Measurements from ENCODE around the gene PDS5A. TPM values are rescaled to one million over a fixed set of nuclear protein-coding genes. Genes with fewer than 3 reads are reported as not detected.

Gene PDS5A
- total RNA-seq, 4 donors from 2014 or later = 68.3 to 110 (median 76.8) TPM

DNA sequence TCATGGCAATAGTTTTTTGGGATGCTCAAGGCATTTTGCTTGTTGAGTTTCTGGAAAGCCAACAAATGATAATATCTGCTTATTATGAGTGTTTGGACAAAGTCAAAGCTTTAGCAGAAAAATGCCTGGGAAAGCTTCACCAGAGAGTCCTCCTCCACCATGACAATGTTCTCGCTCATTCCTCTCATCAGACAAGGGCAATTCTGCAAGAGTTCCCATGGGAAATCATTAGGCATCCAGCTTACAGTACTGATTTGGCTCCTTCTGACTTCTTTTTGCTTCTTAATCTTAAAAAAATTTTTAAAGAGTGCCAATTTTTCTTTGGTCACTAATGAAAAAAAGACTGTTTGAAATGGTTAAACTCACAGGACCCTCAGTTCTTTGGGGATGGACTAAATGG lies 143.4 kb downstream of the PDS5A start:
- no peak for DNase-seq
- no peaks in the 10 kb centered on the region for H3K27me3 ChIP-seq
- peaks cover 0 to 84% (median 0%) of the 10 kb centered on the region in 3 donors for H3K36me3 ChIP-seq
- H3K27ac ChIP-seq = no peak overlapping the region
- H3K9me3 ChIP-seq = no peaks in the 10 kb centered on the region
- TF ChIP-seq POLR2A (IDR thresholded peaks at IDR 0.05) = no peak
- TF ChIP-seq, protein P1, sequence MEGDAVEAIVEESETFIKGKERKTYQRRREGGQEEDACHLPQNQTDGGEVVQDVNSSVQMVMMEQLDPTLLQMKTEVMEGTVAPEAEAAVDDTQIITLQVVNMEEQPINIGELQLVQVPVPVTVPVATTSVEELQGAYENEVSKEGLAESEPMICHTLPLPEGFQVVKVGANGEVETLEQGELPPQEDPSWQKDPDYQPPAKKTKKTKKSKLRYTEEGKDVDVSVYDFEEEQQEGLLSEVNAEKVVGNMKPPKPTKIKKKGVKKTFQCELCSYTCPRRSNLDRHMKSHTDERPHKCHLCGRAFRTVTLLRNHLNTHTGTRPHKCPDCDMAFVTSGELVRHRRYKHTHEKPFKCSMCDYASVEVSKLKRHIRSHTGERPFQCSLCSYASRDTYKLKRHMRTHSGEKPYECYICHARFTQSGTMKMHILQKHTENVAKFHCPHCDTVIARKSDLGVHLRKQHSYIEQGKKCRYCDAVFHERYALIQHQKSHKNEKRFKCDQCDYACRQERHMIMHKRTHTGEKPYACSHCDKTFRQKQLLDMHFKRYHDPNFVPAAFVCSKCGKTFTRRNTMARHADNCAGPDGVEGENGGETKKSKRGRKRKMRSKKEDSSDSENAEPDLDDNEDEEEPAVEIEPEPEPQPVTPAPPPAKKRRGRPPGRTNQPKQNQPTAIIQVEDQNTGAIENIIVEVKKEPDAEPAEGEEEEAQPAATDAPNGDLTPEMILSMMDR (IDR thresholded peaks at IDR 0.05) = no peak
- no peaks in the 10 kb centered on the region for H3K4me1 ChIP-seq
- H3K4me3 ChIP-seq = no peak overlapping the region

DNA sequence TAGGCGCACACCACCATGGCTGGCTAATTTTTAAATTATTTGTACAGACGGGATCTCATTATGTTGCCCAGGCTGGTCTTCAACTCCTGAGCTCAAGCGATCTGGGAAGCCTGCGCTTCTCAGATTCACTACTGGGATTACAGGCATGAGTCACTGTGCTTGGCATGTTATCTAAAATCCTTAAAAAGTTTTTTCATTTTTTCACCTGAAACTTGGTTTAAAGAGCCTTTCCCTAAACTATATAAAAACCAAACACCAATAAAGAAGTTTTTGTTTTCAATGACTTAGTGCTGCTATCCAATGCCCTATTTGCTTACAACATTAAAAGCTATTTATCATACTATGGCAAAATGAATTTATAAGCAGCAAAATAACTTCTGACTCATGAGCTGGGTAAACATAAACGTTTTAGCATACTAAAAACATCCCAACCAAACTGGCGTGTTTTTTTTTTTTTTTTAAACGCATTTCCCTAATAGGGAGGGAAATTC lies 151.9 kb downstream of the PDS5A start:
- Histone ChIP-seq H3K27me3 (no peaks in the 10 kb centered on the region), H3K4me1 (no peaks in the 10 kb centered on the region), H3K4me3 (no peak overlapping the region), H3K36me3 (peaks cover 0 to 28% (median 4%) of the 10 kb centered on the region in 3 donors), H3K27ac (no peak overlapping the region), H3K9me3 (no peaks in the 10 kb centered on the region)
- TF ChIP-seq, protein P1 (IDR thresholded peaks at IDR 0.05) = no peak
- no peak for TF ChIP-seq POLR2A (IDR thresholded peaks at IDR 0.05)
- no peak for DNase-seq

DNA sequence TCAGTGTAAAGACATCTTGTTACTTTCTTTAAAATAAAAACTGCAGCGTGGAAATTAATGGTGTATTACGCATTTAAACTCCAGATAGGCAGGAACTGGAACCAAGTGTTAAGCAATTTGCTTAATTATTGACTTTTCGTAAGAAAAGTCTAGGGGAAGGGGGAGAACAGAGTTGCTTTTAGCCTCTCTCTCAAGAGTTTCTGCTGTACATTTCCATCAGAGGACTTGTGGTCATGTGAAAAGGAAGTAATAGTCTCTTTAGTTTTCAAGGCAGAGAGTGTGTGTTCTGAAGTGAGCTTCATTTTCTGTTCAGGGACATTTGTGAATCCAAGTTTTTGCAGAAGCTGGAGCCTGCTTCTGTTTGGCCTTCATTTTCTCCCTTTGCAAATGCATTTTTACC lies 152.6 kb downstream of the PDS5A start:
- Histone ChIP-seq H3K9me3 (no peaks in the 10 kb centered on the region), H3K27me3 (no peaks in the 10 kb centered on the region), H3K36me3 (peaks cover 0 to 24% (median 4%) of the 10 kb centered on the region in 3 donors), H3K4me3 (no peak overlapping the region), H3K4me1 (no peaks in the 10 kb centered on the region), H3K27ac (no peak overlapping the region)
- TF ChIP-seq POLR2A (IDR thresholded peaks at IDR 0.05) = no peak
- TF ChIP-seq, protein P1 (IDR thresholded peaks at IDR 0.05) = no peak
- no peak for DNase-seq

DNA sequence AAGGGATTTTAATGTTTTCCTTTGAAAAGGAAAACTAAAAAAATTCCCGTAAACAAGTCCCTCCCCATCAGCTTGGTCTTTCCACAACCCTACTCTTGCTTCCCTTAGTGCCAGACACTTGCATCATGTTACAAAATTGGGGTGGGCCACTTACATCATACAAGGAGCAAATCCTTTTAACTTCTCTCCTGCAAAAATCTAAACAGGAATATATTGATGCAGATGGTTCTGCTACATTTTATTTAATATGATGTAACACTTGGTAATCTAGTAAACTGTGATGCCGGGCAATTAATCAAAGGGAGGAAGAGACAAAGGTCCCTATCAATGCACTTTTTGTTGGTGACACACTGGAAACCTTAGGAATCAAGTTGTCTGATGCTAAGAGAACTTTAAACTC lies 154.5 kb downstream of the PDS5A start:
- H3K36me3 ChIP-seq = peaks cover 0 to 10% (median 0%) of the 10 kb centered on the region in 3 donors
- H3K9me3 ChIP-seq = no peaks in the 10 kb centered on the region
- no peak for DNase-seq
- TF ChIP-seq POLR2A (IDR thresholded peaks at IDR 0.05) = no peak
- TF ChIP-seq, protein P1 (IDR thresholded peaks at IDR 0.05) = no peak
- H3K27me3 ChIP-seq = no peaks in the 10 kb centered on the region
- H3K4me1 ChIP-seq = no peaks in the 10 kb centered on the region
- H3K27ac ChIP-seq = no peak overlapping the region
- no peak overlapping the region for H3K4me3 ChIP-seq

DNA sequence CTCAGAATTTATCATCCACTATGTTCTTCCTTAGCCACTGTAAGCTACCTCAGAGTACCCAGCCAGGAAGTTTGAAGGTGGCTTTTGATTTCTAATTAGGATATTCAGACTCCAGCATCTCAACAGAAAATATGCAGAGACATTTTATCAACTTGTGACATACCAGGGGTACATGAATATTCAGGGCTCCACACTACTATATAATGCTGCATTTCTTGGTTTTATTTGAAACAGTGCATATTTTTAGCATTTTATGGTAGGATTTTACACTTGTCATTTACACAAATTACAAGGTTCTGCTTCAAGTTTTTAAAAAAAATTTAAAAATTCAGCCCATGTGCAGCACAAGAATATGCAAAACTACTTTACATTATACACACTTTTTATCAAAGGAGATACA lies 155.0 kb downstream of the PDS5A start:
- Histone ChIP-seq H3K27ac (no peak overlapping the region), H3K4me1 (no peaks in the 10 kb centered on the region), H3K36me3 (peaks cover 0 to 10% (median 0%) of the 10 kb centered on the region in 3 donors), H3K4me3 (no peak overlapping the region), H3K27me3 (no peaks in the 10 kb centered on the region), H3K9me3 (no peaks in the 10 kb centered on the region)
- TF ChIP-seq POLR2A (IDR thresholded peaks at IDR 0.05) = no peak
- TF ChIP-seq, protein P1 (IDR thresholded peaks at IDR 0.05) = no peak
- no peak for DNase-seq

DNA sequence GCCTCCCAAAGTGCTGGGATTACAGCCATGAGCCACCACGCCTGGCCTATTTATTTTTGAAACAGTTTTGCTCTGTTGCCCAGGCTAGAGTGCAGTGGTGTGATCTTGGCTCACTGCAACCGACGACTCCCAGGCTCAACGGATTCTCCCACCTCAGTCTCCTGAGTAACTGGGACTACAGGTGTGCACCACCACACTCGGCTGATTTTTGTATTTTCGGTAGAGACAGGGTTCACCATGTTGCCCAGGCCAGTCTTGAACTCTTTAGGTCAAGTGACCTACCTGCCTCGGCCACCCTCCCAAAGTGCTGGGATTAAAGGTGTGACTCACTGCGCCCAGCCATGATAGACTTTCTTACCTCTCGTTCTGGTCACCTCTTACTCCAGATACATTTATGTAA lies 155.8 kb downstream of the PDS5A start:
- H3K27me3 ChIP-seq = no peaks in the 10 kb centered on the region
- no peaks in the 10 kb centered on the region for H3K4me1 ChIP-seq
- no peak overlapping the region for H3K27ac ChIP-seq
- TF ChIP-seq, protein P1 (IDR thresholded peaks at IDR 0.05) = no peak
- no peak for TF ChIP-seq POLR2A (IDR thresholded peaks at IDR 0.05)
- no peaks in the 10 kb centered on the region for H3K9me3 ChIP-seq
- no peak overlapping the region for H3K4me3 ChIP-seq
- no peak for DNase-seq
- peaks cover 0 to 10% (median 0%) of the 10 kb centered on the region in 3 donors for H3K36me3 ChIP-seq
